Transverse colon (tissue), 4 donors: ENCODE results near the gene NAB2.

ENCODE experiments used
- EP300 ChIP-seq: sonication (generic); formaldehyde crosslinking; IDR thresholded peaks from one replicate; pipeline ENCODE4 v1.6.1; 2017; ENCODE audit warnings: antibody characterized with exemption, low read depth
- POLR2A ChIP-seq: fragments of 450-650 bp; IDR thresholded peaks from one replicate; pipeline ENCODE4 v1.6.1; 2016; ENCODE audit warnings: antibody characterized with exemption, mild to moderate bottlenecking, moderate library complexity
- POLR2AphosphoS5 ChIP-seq, 3 donors: sonication (generic); formaldehyde crosslinking; IDR thresholded peaks; one replicate each; pipeline ENCODE4 v1.6.1; 2016; ENCODE audit warnings: antibody characterized with exemption in 3 of 3
- TF ChIP-seq, protein P1 (sequence below), 5 experiments: fragments of 200-600 bp in 3 of 5; fragments of 450-650 bp in 2 of 5; sonication (generic) in 3 of 5; IDR thresholded peaks; 1 replicate in 2 of 5; 2 replicates in 3 of 5; pipeline ENCODE4 v1.5.1; 2016 to 2017; ENCODE audit warnings: antibody characterized with exemption in 5 of 5, inconsistent platforms in 3 of 5, mild to moderate bottlenecking in 2 of 5, moderate library complexity in 1 of 5

DNA sequence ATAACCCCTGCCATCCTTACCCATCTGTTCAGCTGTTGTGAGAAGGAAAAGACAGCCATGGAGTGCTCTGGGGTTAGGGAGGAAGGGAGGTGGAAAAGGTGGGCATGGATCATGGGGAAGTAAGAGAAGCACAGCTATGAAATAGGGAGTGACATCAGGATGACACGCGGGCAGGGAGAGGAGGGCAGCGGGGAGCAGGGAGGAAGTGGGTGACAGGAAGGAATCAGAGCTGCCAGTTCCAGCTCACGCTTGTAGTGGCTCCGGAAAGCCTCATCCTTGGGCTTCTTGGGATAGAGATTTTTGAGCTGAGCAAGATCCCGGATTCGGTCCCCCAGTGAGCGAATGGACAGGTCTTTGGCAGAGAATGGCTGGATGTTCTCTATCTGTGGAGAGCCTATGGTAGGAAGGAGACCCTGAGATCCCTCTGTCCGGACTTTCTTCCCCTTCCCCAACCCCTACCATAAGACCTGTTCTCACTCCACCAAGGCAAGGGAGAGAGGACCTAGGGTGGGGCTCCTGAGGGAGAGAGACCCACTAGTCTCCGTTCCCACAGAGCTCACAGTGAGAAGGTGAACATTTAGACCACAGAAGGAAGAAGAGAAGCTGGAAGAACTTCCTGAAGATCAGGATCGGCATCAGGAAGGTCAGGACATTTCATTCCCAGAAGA lies 10.3 kb downstream of the NAB2 start:
- TF ChIP-seq, protein P1, sequence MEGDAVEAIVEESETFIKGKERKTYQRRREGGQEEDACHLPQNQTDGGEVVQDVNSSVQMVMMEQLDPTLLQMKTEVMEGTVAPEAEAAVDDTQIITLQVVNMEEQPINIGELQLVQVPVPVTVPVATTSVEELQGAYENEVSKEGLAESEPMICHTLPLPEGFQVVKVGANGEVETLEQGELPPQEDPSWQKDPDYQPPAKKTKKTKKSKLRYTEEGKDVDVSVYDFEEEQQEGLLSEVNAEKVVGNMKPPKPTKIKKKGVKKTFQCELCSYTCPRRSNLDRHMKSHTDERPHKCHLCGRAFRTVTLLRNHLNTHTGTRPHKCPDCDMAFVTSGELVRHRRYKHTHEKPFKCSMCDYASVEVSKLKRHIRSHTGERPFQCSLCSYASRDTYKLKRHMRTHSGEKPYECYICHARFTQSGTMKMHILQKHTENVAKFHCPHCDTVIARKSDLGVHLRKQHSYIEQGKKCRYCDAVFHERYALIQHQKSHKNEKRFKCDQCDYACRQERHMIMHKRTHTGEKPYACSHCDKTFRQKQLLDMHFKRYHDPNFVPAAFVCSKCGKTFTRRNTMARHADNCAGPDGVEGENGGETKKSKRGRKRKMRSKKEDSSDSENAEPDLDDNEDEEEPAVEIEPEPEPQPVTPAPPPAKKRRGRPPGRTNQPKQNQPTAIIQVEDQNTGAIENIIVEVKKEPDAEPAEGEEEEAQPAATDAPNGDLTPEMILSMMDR (IDR thresholded peaks at IDR 0.05) = no peak
- TF ChIP-seq EP300 (no peak), POLR2AphosphoS5 (IDR thresholded peaks at IDR 0.05) (no peak), POLR2A (no peak)
